Measurements from ENCODE around the gene UNC50.

DNA sequence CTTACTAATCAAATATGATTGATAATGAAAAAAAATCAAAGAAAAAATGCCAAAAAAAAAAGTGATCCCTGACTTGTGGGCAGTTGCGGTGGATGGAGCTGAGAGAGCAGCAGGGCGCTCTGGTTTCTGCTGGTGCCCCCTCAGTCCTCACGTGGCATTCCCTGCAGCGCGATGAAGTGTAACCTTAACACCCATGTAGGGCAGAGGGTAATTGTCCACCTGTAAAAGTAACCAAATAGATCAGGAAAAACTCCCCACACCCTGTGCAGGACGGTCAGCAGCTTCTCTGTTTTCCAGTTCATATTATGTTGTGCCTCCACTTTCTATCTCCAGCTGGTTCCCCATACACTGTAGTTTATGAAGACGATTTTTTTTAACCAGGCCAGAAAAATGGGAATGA is 25.1 kb upstream of the UNC50 start:
- TF ChIP-seq, protein P1, sequence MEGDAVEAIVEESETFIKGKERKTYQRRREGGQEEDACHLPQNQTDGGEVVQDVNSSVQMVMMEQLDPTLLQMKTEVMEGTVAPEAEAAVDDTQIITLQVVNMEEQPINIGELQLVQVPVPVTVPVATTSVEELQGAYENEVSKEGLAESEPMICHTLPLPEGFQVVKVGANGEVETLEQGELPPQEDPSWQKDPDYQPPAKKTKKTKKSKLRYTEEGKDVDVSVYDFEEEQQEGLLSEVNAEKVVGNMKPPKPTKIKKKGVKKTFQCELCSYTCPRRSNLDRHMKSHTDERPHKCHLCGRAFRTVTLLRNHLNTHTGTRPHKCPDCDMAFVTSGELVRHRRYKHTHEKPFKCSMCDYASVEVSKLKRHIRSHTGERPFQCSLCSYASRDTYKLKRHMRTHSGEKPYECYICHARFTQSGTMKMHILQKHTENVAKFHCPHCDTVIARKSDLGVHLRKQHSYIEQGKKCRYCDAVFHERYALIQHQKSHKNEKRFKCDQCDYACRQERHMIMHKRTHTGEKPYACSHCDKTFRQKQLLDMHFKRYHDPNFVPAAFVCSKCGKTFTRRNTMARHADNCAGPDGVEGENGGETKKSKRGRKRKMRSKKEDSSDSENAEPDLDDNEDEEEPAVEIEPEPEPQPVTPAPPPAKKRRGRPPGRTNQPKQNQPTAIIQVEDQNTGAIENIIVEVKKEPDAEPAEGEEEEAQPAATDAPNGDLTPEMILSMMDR (conservative IDR thresholded peaks at IDR 0.05; ENCODE audit: low read depth in 2 of 2): no peak
- no peak for TF ChIP-seq EZH2 (IDR thresholded peaks at IDR 0.05; ENCODE audit: low read depth, unreplicated experiment)
- no peak for TF ChIP-seq POLR2AphosphoS5 (IDR thresholded peaks at IDR 0.05; ENCODE audit: low read depth)
- no peak for TF ChIP-seq EZH2phosphoT487 (IDR thresholded peaks at IDR 0.05; ENCODE audit: unreplicated experiment)
- TF ChIP-seq, protein P2, sequence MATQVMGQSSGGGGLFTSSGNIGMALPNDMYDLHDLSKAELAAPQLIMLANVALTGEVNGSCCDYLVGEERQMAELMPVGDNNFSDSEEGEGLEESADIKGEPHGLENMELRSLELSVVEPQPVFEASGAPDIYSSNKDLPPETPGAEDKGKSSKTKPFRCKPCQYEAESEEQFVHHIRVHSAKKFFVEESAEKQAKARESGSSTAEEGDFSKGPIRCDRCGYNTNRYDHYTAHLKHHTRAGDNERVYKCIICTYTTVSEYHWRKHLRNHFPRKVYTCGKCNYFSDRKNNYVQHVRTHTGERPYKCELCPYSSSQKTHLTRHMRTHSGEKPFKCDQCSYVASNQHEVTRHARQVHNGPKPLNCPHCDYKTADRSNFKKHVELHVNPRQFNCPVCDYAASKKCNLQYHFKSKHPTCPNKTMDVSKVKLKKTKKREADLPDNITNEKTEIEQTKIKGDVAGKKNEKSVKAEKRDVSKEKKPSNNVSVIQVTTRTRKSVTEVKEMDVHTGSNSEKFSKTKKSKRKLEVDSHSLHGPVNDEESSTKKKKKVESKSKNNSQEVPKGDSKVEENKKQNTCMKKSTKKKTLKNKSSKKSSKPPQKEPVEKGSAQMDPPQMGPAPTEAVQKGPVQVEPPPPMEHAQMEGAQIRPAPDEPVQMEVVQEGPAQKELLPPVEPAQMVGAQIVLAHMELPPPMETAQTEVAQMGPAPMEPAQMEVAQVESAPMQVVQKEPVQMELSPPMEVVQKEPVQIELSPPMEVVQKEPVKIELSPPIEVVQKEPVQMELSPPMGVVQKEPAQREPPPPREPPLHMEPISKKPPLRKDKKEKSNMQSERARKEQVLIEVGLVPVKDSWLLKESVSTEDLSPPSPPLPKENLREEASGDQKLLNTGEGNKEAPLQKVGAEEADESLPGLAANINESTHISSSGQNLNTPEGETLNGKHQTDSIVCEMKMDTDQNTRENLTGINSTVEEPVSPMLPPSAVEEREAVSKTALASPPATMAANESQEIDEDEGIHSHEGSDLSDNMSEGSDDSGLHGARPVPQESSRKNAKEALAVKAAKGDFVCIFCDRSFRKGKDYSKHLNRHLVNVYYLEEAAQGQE (IDR thresholded peaks at IDR 0.05; ENCODE audit: unreplicated experiment): no peak
- TF ChIP-seq CREB1 (CRISPR knock-in tag; IDR thresholded peaks at IDR 0.05; ENCODE audit: low read depth): no peak
- TF ChIP-seq JUNB (IDR thresholded peaks at IDR 0.05; ENCODE audit: unreplicated experiment): no peak
- TF ChIP-seq, protein P3, sequence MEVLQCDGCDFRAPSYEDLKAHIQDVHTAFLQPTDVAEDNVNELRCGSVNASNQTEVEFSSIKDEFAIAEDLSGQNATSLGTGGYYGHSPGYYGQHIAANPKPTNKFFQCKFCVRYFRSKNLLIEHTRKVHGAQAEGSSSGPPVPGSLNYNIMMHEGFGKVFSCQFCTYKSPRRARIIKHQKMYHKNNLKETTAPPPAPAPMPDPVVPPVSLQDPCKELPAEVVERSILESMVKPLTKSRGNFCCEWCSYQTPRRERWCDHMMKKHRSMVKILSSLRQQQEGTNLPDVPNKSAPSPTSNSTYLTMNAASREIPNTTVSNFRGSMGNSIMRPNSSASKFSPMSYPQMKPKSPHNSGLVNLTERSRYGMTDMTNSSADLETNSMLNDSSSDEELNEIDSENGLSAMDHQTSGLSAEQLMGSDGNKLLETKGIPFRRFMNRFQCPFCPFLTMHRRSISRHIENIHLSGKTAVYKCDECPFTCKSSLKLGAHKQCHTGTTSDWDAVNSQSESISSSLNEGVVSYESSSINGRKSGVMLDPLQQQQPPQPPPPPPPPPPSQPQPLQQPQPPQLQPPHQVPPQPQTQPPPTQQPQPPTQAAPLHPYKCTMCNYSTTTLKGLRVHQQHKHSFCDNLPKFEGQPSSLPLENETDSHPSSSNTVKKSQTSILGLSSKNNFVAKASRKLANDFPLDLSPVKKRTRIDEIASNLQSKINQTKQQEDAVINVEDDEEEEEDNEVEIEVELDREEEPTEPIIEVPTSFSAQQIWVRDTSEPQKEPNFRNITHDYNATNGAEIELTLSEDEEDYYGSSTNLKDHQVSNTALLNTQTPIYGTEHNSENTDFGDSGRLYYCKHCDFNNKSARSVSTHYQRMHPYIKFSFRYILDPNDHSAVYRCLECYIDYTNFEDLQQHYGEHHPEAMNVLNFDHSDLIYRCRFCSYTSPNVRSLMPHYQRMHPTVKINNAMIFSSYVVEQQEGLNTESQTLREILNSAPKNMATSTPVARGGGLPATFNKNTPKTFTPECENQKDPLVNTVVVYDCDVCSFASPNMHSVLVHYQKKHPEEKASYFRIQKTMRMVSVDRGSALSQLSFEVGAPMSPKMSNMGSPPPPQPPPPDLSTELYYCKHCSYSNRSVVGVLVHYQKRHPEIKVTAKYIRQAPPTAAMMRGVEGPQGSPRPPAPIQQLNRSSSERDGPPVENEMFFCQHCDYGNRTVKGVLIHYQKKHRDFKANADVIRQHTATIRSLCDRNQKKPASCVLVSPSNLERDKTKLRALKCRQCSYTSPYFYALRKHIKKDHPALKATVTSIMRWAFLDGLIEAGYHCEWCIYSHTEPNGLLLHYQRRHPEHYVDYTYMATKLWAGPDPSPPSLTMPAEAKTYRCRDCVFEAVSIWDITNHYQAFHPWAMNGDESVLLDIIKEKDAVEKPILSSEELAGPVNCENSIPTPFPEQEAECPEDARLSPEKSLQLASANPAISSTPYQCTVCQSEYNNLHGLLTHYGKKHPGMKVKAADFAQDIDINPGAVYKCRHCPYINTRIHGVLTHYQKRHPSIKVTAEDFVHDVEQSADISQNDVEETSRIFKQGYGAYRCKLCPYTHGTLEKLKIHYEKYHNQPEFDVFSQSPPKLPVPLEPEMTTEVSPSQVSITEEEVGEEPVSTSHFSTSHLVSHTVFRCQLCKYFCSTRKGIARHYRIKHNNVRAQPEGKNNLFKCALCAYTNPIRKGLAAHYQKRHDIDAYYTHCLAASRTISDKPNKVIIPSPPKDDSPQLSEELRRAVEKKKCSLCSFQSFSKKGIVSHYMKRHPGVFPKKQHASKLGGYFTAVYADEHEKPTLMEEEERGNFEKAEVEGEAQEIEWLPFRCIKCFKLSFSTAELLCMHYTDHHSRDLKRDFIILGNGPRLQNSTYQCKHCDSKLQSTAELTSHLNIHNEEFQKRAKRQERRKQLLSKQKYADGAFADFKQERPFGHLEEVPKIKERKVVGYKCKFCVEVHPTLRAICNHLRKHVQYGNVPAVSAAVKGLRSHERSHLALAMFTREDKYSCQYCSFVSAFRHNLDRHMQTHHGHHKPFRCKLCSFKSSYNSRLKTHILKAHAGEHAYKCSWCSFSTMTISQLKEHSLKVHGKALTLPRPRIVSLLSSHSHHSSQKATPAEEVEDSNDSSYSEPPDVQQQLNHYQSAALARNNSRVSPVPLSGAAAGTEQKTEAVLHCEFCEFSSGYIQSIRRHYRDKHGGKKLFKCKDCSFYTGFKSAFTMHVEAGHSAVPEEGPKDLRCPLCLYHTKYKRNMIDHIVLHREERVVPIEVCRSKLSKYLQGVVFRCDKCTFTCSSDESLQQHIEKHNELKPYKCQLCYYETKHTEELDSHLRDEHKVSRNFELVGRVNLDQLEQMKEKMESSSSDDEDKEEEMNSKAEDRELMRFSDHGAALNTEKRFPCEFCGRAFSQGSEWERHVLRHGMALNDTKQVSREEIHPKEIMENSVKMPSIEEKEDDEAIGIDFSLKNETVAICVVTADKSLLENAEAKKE (CRISPR knock-in tag; IDR thresholded peaks at IDR 0.05): no peak
- no peak for TF ChIP-seq NANOG (IDR thresholded peaks at IDR 0.05; ENCODE audit: borderline replicate concordance)
- no peak for TF ChIP-seq STAT1 (IDR thresholded peaks at IDR 0.05; ENCODE audit: unreplicated experiment)
- TF ChIP-seq ZNF114 (CRISPR knock-in tag; IDR thresholded peaks at IDR 0.05): no peak
- TF ChIP-seq, protein P4, sequence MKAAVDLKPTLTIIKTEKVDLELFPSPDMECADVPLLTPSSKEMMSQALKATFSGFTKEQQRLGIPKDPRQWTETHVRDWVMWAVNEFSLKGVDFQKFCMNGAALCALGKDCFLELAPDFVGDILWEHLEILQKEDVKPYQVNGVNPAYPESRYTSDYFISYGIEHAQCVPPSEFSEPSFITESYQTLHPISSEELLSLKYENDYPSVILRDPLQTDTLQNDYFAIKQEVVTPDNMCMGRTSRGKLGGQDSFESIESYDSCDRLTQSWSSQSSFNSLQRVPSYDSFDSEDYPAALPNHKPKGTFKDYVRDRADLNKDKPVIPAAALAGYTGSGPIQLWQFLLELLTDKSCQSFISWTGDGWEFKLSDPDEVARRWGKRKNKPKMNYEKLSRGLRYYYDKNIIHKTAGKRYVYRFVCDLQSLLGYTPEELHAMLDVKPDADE (IDR thresholded peaks at IDR 0.05): no peak
- no peak for TF ChIP-seq ZNF331 (CRISPR knock-in tag; IDR thresholded peaks at IDR 0.05; ENCODE audit: low read depth)

Measured in GM23338 (cell line).